Epidermal melanocyte (primary cell): Measurements from ENCODE around the gene NTRK2.

Experiments used
- DNase-seq: peaks from one replicate; pipeline ENCODE4 v3.0.0; 2011; ENCODE audit warnings: low spot score; ENCODE audit not compliant: insufficient read length

The NTRK2 gene

GRCh38 chr9:84817038-84817437 is 147.5 kb downstream of the NTRK2 start:
- no peak for DNase-seq

GRCh38 chr9:84818791-84819190 is 149.3 kb downstream of the NTRK2 start:
- DNase-seq, result no peak

- DNase-seq, result no peak
Measured at GRCh38 chr9:84819491-84819991, 150.0 kb downstream of the NTRK2 start.

GRCh38 chr9:84821431-84821830 is 151.9 kb downstream of the NTRK2 start:
- DNase-seq, result no peak

- DNase-seq, result no peak
Measured at GRCh38 chr9:84822589-84823233, 153.2 kb downstream of the NTRK2 start.

- DNase-seq, result no peak
Measured at GRCh38 chr9:84823421-84824271, 154.1 kb downstream of the NTRK2 start.

- DNase-seq, result no peak
Measured at GRCh38 chr9:84827216-84827765, 157.8 kb downstream of the NTRK2 start.

- DNase-seq, result no peak
Measured at GRCh38 chr9:84828046-84828445, 158.5 kb downstream of the NTRK2 start.

GRCh38 chr9:84829471-84829870 is 159.9 kb downstream of the NTRK2 start:
- no peak for DNase-seq

GRCh38 chr9:84829997-84830696 is 160.6 kb downstream of the NTRK2 start:
- DNase-seq, result no peak

- no peak for DNase-seq
Measured at GRCh38 chr9:84831377-84831776, 161.8 kb downstream of the NTRK2 start.

- DNase-seq, result no peak
Measured at GRCh38 chr9:84832453-84832852, 162.9 kb downstream of the NTRK2 start.

GRCh38 chr9:84834426-84834825 is 164.9 kb downstream of the NTRK2 start:
- no peak for DNase-seq

GRCh38 chr9:84835745-84836144 is 166.2 kb downstream of the NTRK2 start:
- DNase-seq, result no peak

- DNase-seq, result no peak
Measured at GRCh38 chr9:84838879-84839278, 169.3 kb downstream of the NTRK2 start.

- DNase-seq, result peak; percentile 47
Measured at GRCh38 chr9:84839541-84839940, 170.0 kb downstream of the NTRK2 start.

GRCh38 chr9:84841931-84842330 is 172.4 kb downstream of the NTRK2 start:
- no peak for DNase-seq

GRCh38 chr9:84843175-84843824 is 173.8 kb downstream of the NTRK2 start:
- no peak for DNase-seq

- DNase-seq, result no peak
Measured at GRCh38 chr9:84845956-84846900, 176.7 kb downstream of the NTRK2 start.

GRCh38 chr9:84846906-84847305 is 177.4 kb downstream of the NTRK2 start:
- DNase-seq, result no peak
